HG03175 (cell line): ENCODE data around the gene ATOH8.

ENCODE experiments used
- ATAC-seq: cut with Tn5 transposase; IDR thresholded peaks from one replicate; pipeline ENCODE4 v1.9.1; 2021; ENCODE audit warnings: mild to moderate bottlenecking, moderate library complexity; ENCODE audit not compliant: unreplicated experiment

ATOH8 gene

DNA sequence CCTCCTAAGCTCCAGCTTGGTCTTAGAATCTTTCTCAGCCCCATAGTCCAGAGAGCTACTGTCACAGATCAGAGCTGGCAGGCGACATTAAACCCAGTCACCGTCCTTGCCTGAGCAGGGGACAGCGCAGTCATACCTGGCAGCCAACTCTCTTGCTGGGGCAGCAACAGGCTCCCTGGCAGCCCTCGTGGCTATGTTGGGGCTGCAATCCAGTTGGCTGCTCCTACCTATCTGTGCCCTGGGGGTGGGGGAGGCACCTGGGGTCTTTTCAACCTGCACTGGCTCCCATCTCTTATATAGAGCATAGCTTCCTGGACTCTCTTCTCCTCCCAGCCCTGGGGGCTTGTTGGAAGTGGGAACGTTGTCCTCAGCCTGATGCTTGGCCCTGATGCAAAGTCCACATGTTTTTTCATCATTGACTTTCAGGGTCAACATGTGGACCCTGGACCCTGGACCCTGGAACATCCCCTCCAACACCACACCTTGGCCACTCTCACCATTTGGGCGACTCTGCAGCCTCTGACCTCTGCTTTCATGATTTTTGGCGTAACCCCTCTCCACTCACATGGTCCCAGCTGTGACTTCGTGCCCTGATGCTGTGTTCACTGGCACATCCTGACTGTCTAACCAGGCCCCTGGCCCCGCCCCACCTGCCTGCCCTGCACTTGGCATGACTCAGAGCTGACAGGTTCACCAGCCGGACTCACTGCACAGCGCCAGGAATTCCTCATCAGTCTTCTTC is 45.6 kb downstream of the ATOH8 start:
- no peak for ATAC-seq

GRCh38 chr2:85800586-85800985 is 46.8 kb downstream of the ATOH8 start:
- ATAC-seq: no peak

DNA sequence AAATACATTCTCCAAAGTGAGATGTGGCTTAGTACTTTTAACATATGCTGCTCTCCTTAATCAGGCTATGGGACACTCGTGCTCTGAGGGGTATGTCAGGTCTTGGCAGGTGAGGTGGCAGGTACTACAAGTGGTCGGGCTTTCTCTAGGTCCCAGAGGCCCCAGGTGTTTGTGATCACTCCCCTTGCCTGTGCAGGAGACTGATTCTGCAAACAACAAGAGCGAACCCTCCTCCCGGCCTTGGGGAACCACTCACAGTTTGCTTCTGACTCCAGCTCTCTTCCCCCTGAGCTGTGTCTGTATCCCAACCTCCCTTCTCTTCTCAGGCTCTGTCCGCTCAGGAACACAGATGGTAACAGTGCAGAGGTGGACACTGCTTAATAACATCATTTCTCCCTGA is 48.1 kb downstream of the ATOH8 start:
- ATAC-seq: no peak

- no peak for ATAC-seq
Observed at GRCh38 chr2:85802354-85803103, 48.7 kb downstream of the ATOH8 start.

- ATAC-seq: no peak
Observed at GRCh38 chr2:85803704-85804425, 50.1 kb downstream of the ATOH8 start.

GRCh38 chr2:85804583-85804982 is 50.8 kb downstream of the ATOH8 start:
- ATAC-seq: no peak

DNA sequence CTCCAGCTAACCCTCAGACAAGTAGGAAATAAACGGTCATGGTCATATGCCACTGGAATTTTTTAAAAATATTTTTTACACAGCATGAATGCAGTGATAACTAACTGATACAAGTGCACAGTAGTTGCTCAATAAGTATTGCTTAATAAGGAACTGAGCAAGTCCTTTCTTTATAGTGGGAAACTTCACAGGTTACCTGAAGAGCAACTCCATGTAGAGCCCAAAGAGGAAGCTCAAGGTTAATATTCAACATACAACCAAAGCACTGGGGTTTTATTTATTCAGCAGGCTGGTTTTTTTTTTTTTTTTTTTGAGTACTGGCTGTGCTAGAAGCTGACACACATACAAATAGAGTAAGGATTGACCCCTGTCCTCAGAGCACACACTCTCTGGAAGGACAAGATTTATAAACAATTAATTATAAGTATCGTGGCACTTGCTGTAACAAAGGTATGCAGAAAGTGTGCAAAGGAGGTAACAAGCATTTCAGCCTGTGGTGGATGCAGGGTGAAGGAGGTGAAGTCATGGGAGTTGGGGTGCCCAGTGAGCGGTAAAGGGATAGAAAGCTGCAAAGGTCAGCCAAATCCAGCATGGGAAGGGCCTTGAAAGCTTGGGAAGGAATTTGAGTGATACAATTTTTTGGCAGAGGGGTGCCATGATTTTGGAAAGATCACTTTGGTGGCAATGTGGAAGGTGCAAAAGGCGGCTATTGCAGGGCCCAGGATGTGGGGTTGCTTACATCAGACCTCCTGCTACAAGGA is 52.7 kb downstream of the ATOH8 start:
- ATAC-seq: no peak

DNA sequence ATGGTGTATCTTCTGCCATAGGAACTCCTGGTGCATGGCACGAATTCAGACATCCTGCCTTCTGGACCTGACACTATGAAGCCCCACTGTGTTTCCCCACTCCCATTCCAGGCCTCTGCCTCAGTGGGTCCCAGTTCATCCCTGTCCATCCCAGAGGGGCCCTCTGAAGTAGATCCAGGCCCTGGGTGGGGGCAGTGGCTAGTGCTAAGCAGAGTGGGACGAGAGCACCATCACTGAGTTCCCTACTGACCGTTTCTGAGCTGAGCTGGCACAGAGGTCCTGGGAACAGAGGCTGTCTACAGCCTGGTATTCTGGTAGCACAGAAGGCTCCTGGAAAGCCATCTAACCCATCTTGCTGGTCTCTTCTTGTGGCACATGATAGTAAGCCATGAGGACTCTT is 54.0 kb downstream of the ATOH8 start:
- no peak for ATAC-seq

DNA sequence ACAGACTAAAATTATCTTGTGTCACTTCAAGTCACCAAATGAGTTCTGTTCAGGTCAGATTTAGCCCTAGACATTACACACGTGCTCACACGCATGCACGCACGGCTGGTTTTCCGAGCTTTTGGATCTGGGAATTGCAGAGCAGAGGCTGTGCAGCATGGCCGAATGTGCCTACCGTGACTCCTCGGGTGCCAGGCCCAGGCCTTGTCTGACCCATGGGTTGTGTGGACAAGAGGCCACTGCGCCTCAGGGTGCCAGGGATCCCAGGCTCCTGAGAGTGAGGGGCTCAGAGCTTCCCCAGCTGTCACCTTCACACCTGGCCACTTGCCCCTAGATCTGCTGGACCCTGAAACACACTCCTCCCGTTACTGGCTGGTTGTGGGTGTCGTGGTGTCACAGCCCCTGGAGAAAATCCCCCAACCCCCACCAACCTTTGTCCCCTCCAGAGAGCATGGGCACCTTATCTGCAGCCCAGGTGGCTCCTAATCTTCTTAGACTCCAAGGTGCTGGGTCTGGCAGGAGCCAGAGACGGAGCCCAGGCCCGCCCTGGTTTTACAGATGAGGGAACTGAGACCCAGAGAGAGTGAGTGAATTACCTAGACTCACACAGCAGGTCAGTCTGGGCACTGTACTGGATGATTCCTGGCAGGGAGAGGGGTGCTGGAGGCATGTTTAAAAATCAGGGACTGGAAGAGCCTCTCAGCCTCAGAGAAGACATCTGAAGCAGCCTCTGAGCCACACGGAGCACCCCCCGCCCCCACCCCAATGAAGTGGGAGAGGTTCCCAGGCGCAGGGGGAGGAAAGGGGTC is 56.8 kb downstream of the ATOH8 start:
- ATAC-seq: no peak

DNA sequence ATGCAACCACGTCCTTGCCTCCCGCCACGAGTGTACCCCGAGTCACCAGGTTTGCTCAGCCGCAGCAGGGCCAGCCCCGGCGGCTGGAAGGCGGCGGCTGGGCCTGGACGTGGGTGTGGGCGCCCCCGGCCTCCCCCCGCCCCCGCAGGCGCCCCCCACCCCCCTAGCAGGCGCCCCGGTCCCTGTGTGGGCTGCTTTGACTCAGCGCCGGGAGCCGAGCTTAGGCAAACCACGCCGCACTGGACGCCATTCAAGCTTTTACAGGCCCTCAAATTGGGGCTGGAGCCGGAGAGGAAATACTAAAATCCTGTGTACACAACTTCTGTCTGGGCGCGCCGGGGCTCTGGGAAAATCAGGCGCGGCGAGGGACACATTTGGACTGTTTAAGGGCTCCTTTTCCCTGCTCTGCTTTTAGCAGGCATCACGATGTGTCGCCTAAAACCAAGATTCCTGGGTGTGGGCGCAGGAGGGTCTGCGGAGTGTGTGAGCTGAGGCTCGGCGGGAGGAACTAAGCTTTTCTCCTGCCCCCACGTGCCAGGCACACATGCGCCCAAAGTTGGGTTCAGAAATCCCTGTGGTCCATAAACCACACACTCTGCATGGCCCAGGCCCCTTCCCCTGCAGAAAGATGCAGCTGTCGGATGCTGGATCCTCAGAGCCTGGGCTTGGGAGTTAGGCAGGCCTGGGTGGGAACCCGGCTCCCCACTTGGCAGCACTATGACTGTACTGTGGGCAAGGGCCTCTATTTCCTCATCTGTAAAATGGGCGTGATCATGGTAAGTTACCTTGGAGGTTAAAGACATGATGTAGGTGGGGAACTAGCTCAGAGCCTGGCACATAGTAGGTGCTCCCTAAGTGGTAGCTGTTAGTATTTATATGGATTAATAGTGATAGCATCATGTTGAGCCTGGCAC is 57.6 kb downstream of the ATOH8 start:
- ATAC-seq: no peak

DNA sequence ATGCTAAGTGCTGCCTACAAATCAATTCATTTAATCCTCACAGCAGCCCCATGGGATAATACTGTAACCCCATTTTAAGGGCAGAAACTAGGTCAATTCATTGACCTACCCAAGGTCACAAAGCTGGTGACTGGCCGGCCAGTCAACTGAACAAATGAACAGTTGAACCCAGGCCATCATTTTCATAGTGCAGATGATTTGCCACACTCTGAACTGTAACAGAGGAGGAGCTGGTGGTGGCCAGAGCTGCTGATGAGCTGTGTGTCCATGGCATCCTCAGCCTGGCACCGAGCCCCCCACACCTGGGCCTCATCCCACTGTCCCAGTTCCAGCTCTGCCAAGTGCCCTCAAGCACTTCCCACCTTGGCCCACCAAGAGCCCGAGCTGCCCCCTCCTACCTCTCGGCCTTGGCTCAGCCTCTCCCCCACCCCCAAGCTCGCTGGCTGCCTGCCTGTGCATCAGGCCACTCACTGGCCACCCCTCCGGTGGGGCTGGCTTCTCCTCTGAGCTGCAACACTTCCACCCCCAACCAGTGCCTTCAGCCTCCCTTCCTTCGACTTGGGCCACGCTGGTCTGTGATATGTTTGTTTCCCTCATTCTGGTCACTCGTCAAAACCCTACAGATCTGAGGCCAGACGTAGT is 58.4 kb downstream of the ATOH8 start:
- ATAC-seq: no peak

GRCh38 chr2:85813211-85813981 is 59.6 kb downstream of the ATOH8 start:
- ATAC-seq: no peak

- ATAC-seq: no peak
Observed at GRCh38 chr2:85813982-85814801, 60.4 kb downstream of the ATOH8 start.

DNA sequence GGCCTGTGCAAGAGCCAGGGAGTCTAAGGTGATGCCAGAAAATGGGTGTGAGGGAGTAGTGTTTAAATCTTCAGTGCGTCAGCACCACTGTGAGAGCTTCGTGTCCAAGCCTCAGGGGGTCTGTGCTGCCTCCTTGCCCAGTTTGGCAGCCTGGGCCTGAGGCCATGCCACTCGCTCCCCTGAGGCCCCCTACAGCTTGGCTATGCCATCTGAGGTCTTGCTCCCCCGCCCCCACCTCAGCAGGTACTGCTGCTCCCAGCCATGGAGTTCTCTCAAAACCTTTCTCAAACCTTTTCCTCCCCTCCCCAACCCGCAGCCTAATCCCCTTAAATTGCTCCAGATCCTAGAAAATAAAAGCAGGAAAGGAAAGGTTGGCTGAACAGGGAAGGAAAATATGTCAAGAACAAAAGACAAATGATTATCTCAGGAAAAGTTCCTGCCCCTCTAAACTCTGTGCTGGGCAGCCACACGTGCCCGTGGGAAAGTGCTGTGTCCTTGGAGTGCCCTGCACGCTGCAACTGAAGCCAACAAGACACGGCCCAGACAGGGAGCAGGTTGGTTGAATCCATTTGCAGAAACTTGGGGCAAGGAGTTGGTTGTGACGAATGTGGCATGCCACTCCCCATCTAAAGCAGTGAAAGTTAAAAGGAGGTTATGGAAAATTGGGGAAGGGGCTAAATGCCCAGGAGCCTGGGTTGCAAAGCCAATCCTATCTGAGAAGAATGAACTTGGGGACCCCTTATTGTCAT is 61.2 kb downstream of the ATOH8 start:
- no peak for ATAC-seq

- no peak for ATAC-seq
Observed at GRCh38 chr2:85819811-85820510, 66.2 kb downstream of the ATOH8 start.

DNA sequence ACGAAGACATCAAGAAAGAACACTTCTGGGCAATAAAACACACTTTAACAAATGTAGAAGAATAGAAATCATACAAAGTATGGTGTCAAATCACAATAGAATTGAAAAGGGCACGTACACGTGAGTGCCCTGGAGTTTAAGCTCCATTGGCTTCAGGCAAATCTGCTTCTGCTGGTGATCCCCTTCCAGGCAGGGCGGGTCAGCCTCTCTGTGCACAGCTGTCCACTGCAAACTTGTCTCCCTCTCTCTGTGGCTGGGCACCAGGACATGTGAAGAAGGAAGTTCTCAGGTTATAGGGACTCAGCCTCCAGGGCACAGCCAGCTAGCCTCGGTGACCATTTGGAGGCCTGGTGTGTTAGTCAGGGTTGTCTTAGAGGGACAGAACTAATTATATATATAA is 69.0 kb downstream of the ATOH8 start:
- no peak for ATAC-seq
